Globus pallidus (tissue), 1 donor: ENCODE results near the gene SYNJ2.
A peak's percentile ranks its signal among the peaks of the same experiment; 100 is the strongest.

Source experiments
- DNase-seq: peaks from one replicate; pipeline ENCODE4 v3.0.0-alpha.2; 2015; ENCODE audit warnings: low spot score

The SYNJ2 gene

GRCh38 chr6:158014505-158015187 is 33.0 kb downstream of the SYNJ2 start:
- no peak for DNase-seq

- no peak for DNase-seq
Observed at GRCh38 chr6:158015188-158015506, 33.5 kb downstream of the SYNJ2 start.

GRCh38 chr6:158016571-158017383 is 35.1 kb downstream of the SYNJ2 start:
- DNase-seq = no peak

- DNase-seq = no peak
Observed at GRCh38 chr6:158017621-158018040, 36.0 kb downstream of the SYNJ2 start.

GRCh38 chr6:158018041-158018771 is 36.5 kb downstream of the SYNJ2 start:
- no peak for DNase-seq

- DNase-seq = no peak
Observed at GRCh38 chr6:158018851-158019361, 37.2 kb downstream of the SYNJ2 start.

GRCh38 chr6:158019416-158019815 is 37.8 kb downstream of the SYNJ2 start:
- no peak for DNase-seq

- no peak for DNase-seq
Observed at GRCh38 chr6:158020272-158020711, 38.6 kb downstream of the SYNJ2 start.

- no peak for DNase-seq
Observed at GRCh38 chr6:158020811-158021210, 39.1 kb downstream of the SYNJ2 start.

GRCh38 chr6:158021376-158021775 is 39.7 kb downstream of the SYNJ2 start:
- DNase-seq = no peak

- DNase-seq = no peak
Observed at GRCh38 chr6:158021814-158022748, 40.4 kb downstream of the SYNJ2 start.

- no peak for DNase-seq
Observed at GRCh38 chr6:158022749-158023596, 41.3 kb downstream of the SYNJ2 start.

- DNase-seq = no peak
Observed at GRCh38 chr6:158023597-158023939, 41.9 kb downstream of the SYNJ2 start.

- no peak for DNase-seq
Observed at GRCh38 chr6:158024566-158025297, 43.1 kb downstream of the SYNJ2 start.

- peak; percentile 82 for DNase-seq
Observed at GRCh38 chr6:158026054-158026900, 44.6 kb downstream of the SYNJ2 start.

GRCh38 chr6:158026901-158027589 is 45.4 kb downstream of the SYNJ2 start:
- DNase-seq = no peak

- no peak for DNase-seq
Observed at GRCh38 chr6:158027590-158028285, 46.1 kb downstream of the SYNJ2 start.

- no peak for DNase-seq
Observed at GRCh38 chr6:158028421-158028820, 46.8 kb downstream of the SYNJ2 start.
